SU-DHL-6 (cell line): Measurements from ENCODE around the gene OTC.
A peak's percentile ranks its signal among the peaks of the same experiment; 100 is the strongest.

Experiments
- H2AFZ ChIP-seq: fragments of 200-600 bp; sonication (generic); 2 replicates; pipeline ENCODE4 v1.6.1; 2014; ENCODE audit warnings: low read depth, mild to moderate bottlenecking, moderate library complexity, mixed read lengths, antibody characterized with exemption, low read length; ENCODE audit not compliant: severe bottlenecking
- H3F3A ChIP-seq: fragments of 200-600 bp; shearing (Covaris generic); 2 replicates; pipeline ENCODE4 v1.6.0; 2016; ENCODE audit warnings: antibody characterized with exemption, mild to moderate bottlenecking; ENCODE audit not compliant: insufficient read depth
- H3K27ac ChIP-seq: fragments of 200-600 bp; sonication (generic); 2 replicates; pipeline ENCODE4 v1.5.1; 2016; ENCODE audit warnings: low read depth, mild to moderate bottlenecking, low read length, moderate library complexity, mixed read lengths
- H3K27me3 ChIP-seq: fragments of 200-600 bp; sonication (generic), shearing (Covaris generic); 2 replicates; pipeline ENCODE4 v1.6.0; 2014; ENCODE audit warnings: mild to moderate bottlenecking, low read length
- H3K36me3 ChIP-seq: fragments of 200-600 bp; sonication (generic); 2 replicates; pipeline ENCODE4 v1.6.1; 2014; ENCODE audit warnings: mild to moderate bottlenecking, low read length, mixed read lengths
- H3K4me2 ChIP-seq: fragments of 300-600, 200-600 bp; shearing (Covaris generic), sonication (generic); 2 replicates; pipeline ENCODE4 v1.6.0; 2014; ENCODE audit warnings: low read length, low read depth, mild to moderate bottlenecking; ENCODE audit not compliant: poor library complexity, severe bottlenecking
- H3K4me3 ChIP-seq: fragments of 200-600 bp; sonication (generic); 2 replicates; pipeline ENCODE4 v1.5.1; 2014; ENCODE audit warnings: antibody characterized with exemption, low read length, mild to moderate bottlenecking, mixed read lengths; ENCODE audit not compliant: insufficient read depth, poor library complexity, severe bottlenecking
- H3K79me2 ChIP-seq: fragments of 200-600 bp; sonication (generic); 2 replicates; pipeline ENCODE4 v1.6.1; 2014; ENCODE audit warnings: mild to moderate bottlenecking, low read length, moderate library complexity; ENCODE audit not compliant: insufficient read depth
- H3K9ac ChIP-seq: fragments of 200-600 bp; sonication (generic); 2 replicates; pipeline ENCODE4 v1.7.0; 2014; ENCODE audit warnings: mild to moderate bottlenecking, low read length
- H3K9me2 ChIP-seq: fragments of 200-600 bp; sonication (generic); replicated peaks from 2 replicates; pipeline ENCODE4 v1.6.1; 2014; ENCODE audit warnings: low read length; ENCODE audit not compliant: insufficient read depth
- H3K9me3 ChIP-seq: fragments of 200-600 bp; sonication (generic); 2 replicates; pipeline ENCODE4 v1.6.1; 2014; ENCODE audit warnings: low read length, mixed read lengths; ENCODE audit not compliant: insufficient read depth
- H4K20me1 ChIP-seq: fragments of 200-600 bp; sonication (generic); 2 replicates; pipeline ENCODE4 v1.6.1; 2014; ENCODE audit warnings: low read depth, mild to moderate bottlenecking, antibody characterized with exemption, low read length, moderate library complexity, mixed read lengths
- EZH2phosphoT487 ChIP-seq: fragments of 200-600 bp; sonication (generic), shearing (Covaris generic); conservative IDR thresholded peaks from 2 replicates; pipeline ENCODE4 v1.6.1; 2018; ENCODE audit warnings: mild to moderate bottlenecking, antibody characterized with exemption, low read length, moderate library complexity, mixed read lengths
- TF ChIP-seq, protein P1 (sequence below): fragments of 200-600 bp; sonication (generic); IDR thresholded peaks from one replicate; pipeline ENCODE4 v1.5.1; 2017; ENCODE audit warnings: antibody characterized with exemption, mild to moderate bottlenecking, low read length, moderate library complexity; ENCODE audit not compliant: insufficient read depth, poor library complexity, severe bottlenecking

The OTC gene

DNA sequence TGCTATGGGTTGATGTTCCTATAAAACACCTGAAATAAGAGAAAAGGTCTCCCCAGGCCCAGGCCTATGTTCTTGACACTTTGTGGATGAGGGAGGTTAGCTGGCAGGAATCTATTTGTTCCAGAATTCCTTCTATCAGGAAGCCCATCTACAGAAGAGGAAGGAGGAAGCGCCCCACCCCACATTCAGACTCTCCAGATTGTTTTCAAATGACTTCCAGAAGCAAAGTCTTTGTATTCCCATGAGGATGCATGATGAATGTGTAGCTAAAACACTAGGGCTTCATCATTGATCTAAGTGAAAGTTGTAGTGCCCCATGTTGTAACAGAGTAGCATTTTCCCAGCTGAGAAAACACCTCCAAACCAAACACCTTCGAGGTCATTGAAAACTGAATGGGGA, 16.4 kb downstream of the OTC start:
- no peaks in the 10 kb centered on the region for H3K9me2 ChIP-seq
- H3K9ac ChIP-seq: no peak overlapping the region
- TF ChIP-seq, protein P1, sequence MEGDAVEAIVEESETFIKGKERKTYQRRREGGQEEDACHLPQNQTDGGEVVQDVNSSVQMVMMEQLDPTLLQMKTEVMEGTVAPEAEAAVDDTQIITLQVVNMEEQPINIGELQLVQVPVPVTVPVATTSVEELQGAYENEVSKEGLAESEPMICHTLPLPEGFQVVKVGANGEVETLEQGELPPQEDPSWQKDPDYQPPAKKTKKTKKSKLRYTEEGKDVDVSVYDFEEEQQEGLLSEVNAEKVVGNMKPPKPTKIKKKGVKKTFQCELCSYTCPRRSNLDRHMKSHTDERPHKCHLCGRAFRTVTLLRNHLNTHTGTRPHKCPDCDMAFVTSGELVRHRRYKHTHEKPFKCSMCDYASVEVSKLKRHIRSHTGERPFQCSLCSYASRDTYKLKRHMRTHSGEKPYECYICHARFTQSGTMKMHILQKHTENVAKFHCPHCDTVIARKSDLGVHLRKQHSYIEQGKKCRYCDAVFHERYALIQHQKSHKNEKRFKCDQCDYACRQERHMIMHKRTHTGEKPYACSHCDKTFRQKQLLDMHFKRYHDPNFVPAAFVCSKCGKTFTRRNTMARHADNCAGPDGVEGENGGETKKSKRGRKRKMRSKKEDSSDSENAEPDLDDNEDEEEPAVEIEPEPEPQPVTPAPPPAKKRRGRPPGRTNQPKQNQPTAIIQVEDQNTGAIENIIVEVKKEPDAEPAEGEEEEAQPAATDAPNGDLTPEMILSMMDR: no peak
- TF ChIP-seq EZH2phosphoT487: no peak
- no peaks in the 10 kb centered on the region for H4K20me1 ChIP-seq
- no peaks in the 10 kb centered on the region for H3K9me3 ChIP-seq
- no peak overlapping the region for H2AFZ ChIP-seq
- H3K27me3 ChIP-seq: no peaks in the 10 kb centered on the region
- H3K36me3 ChIP-seq: no peaks in the 10 kb centered on the region
- no peaks in the 10 kb centered on the region for H3F3A ChIP-seq
- H3K79me2 ChIP-seq: no peaks in the 10 kb centered on the region
- H3K27ac ChIP-seq: no peak overlapping the region
- no peak overlapping the region for H3K4me2 ChIP-seq
- no peak overlapping the region for H3K4me3 ChIP-seq

DNA sequence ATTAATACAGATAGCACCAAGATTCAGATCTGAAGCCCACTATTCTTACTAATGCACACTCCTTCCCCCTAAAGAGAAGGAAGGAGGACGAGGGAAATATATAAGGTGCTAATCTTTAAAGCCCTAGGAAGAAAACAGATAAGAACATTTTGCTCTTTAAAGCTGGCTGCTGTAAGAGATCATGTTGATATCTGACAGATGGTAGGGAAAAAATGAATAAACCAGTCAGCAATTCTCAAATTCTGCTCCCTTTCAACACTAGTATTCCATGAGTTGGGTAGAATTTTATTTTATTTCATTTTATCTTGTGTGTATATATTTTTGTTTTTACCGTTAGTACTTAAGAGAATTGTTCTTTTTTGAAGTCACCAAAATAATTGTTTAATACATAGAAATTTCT, 19.2 kb downstream of the OTC start:
- no peaks in the 10 kb centered on the region for H4K20me1 ChIP-seq
- no peaks in the 10 kb centered on the region for H3K9me2 ChIP-seq
- TF ChIP-seq, protein P1: no peak
- no peak for TF ChIP-seq EZH2phosphoT487
- H3K9ac ChIP-seq: no peak overlapping the region
- H3K36me3 ChIP-seq: no peaks in the 10 kb centered on the region
- no peak overlapping the region for H3K4me2 ChIP-seq
- no peaks in the 10 kb centered on the region for H3K27me3 ChIP-seq
- H3K79me2 ChIP-seq: no peaks in the 10 kb centered on the region
- H3F3A ChIP-seq: no peaks in the 10 kb centered on the region
- no peak overlapping the region for H3K27ac ChIP-seq
- H3K4me3 ChIP-seq: no peak overlapping the region
- no peak overlapping the region for H2AFZ ChIP-seq
- no peaks in the 10 kb centered on the region for H3K9me3 ChIP-seq

DNA sequence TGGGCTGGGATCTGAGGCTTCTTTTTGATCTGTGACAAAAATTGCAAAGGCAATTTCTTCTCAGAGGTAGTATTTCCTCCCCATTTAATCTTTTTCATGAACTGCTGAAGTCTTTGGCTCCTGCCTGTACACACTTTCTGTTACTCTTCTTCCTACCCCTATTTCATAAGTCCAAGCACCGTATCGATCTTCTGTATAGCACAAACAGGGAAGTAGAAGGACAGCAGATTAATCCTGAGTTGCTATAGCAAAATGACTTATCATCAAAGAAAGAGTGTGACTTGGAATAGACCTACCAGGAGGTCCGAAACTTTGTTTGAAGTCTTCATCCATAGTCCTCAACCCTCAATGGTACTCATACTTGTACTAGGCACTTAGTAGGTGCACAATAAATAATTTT, 22.0 kb downstream of the OTC start:
- TF ChIP-seq, protein P1: no peak
- TF ChIP-seq EZH2phosphoT487: no peak
- H3K36me3 ChIP-seq: no peaks in the 10 kb centered on the region

DNA sequence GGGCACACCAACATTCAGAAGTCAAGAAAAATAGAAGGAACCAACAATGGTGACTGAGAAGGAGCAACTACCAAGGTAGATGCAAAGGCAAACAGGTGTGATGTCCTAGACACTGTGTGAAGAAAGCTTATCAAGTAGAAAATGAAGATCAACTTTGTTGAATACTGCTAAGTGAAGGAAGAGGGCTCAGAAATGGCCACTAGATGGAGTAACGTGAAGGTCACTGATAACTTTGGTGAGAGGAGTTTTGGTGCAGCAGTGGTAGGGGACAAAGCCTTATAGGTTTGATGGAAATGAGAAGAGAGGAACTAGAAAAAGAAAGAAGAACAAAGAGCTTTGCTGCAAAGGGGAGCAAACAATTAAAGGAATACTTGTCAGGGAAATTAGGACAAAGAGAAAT, 23.5 kb downstream of the OTC start:
- no peak overlapping the region for H3K4me3 ChIP-seq
- H3K27ac ChIP-seq: no peak overlapping the region
- no peaks in the 10 kb centered on the region for H3K36me3 ChIP-seq
- H3K27me3 ChIP-seq: no peaks in the 10 kb centered on the region
- no peaks in the 10 kb centered on the region for H3F3A ChIP-seq
- H3K4me2 ChIP-seq: no peak overlapping the region
- no peaks in the 10 kb centered on the region for H3K79me2 ChIP-seq
- no peak overlapping the region for H3K9ac ChIP-seq
- no peaks in the 10 kb centered on the region for H3K9me3 ChIP-seq
- no peak overlapping the region for H2AFZ ChIP-seq
- TF ChIP-seq, protein P1: peak; percentile 27
- TF ChIP-seq EZH2phosphoT487: no peak
- no peaks in the 10 kb centered on the region for H3K9me2 ChIP-seq
- H4K20me1 ChIP-seq: no peaks in the 10 kb centered on the region

More for the DNA sequence above, 22.0 kb downstream of the OTC start:
- no peaks in the 10 kb centered on the region for H4K20me1 ChIP-seq
- H3K27ac ChIP-seq: no peak overlapping the region
- H3K79me2 ChIP-seq: no peaks in the 10 kb centered on the region
- no peak overlapping the region for H3K4me2 ChIP-seq
- no peaks in the 10 kb centered on the region for H3K9me2 ChIP-seq
- no peak overlapping the region for H2AFZ ChIP-seq
- H3K4me3 ChIP-seq: no peak overlapping the region
- no peaks in the 10 kb centered on the region for H3K27me3 ChIP-seq
- H3K9me3 ChIP-seq: no peaks in the 10 kb centered on the region
- no peaks in the 10 kb centered on the region for H3F3A ChIP-seq
- no peak overlapping the region for H3K9ac ChIP-seq
